Left lung (tissue), 10 donors: Measurements from ENCODE around the gene MARCHF7. TPM values are rescaled to one million over a fixed set of nuclear protein-coding genes. Genes with fewer than 3 reads are reported as not detected.
A peak's percentile ranks its signal among the peaks of the same experiment; 100 is the strongest.

Experiments
- ATAC-seq: fragments of 200-7000 bp; cut with Tn5 transposase; one replicate; pipeline ENCODE4 v1.9.1; 2020; ENCODE audit warnings: moderate library complexity
- DNase-seq, 4 donors: peaks; one replicate each; pipeline ENCODE4 v3.0.0-alpha.2; 2013 to 2020
- H3K27ac ChIP-seq, 2 donors: fragments of 200-600 bp; sonication (generic) in 1 of 2; one replicate each; pipeline versions ENCODE4 v1.5.0 to v1.8.0; 2020 to 2021
- H3K27me3 ChIP-seq, 2 donors: fragments of 200-600 bp; sonication (generic) in 1 of 2; one replicate each; pipeline versions ENCODE4 v1.5.0 to v1.8.0; 2020 to 2021
- H3K36me3 ChIP-seq, 2 donors: fragments of 200-600 bp; sonication (generic) in 1 of 2; one replicate each; pipeline versions ENCODE4 v1.5.0 to v1.8.0; 2020 to 2021
- H3K4me1 ChIP-seq, 2 donors: fragments of 200-600 bp; one replicate each; pipeline ENCODE4 v1.8.0; 2021
- H3K4me3 ChIP-seq, 2 donors: fragments of 200-600 bp; sonication (generic) in 1 of 2; one replicate each; pipeline versions ENCODE4 v1.5.0 to v1.8.0; 2020 to 2021; ENCODE audit warnings: mild to moderate bottlenecking in 1 of 2
- H3K9me3 ChIP-seq, 2 donors: fragments of 200-600 bp; sonication (generic) in 1 of 2; one replicate each; pipeline versions ENCODE4 v1.5.0 to v1.8.0; 2020 to 2021
- intact Hi-C, 2 donors: fragments of 100-400 bp; cut with DNase I; formaldehyde crosslinking; loops; one replicate each; pipeline versions ENCODE4 v1.11.2 to v1.14.2; 2022
- polyA plus RNA-seq, 6 donors: library from polyadenylated mRNA; unstranded; fragments of 120-200 nt; gene quantifications; one replicate each; pipeline ENCODE4 v1.2.1, GENCODE V29; 2013; ENCODE audit not compliant: insufficient read length in 6 of 6
- total RNA-seq, 2 donors: library from RNA; stranded (reverse); fragmentation: NEBNext Ultra II Directional; extraction: Animal tissue kit (Norgen Biotek cat#: 25700); gene quantifications; one replicate each; pipeline ENCODE4 v1.2.1, GENCODE V29; 2021
- TF ChIP-seq, protein P1 (sequence below), 2 donors: fragments of 200-600 bp; sonication (generic) in 1 of 2; IDR thresholded peaks; one replicate each; pipeline versions ENCODE4 v1.5.0 to v1.8.0; 2021; ENCODE audit warnings: antibody characterized with exemption in 2 of 2
- donor health status: DM: no; HTN: yes; CAD: no.
- donor health status: DM: no; HTN: no; CAD: no.

Gene MARCHF7
- total and polyA plus RNA-seq, 8 donors: 64.1 to 202 (median 162) TPM

GRCh38 chr2:159703491-159703890 is 8.8 kb upstream of the MARCHF7 start:
- TF ChIP-seq, protein P1, sequence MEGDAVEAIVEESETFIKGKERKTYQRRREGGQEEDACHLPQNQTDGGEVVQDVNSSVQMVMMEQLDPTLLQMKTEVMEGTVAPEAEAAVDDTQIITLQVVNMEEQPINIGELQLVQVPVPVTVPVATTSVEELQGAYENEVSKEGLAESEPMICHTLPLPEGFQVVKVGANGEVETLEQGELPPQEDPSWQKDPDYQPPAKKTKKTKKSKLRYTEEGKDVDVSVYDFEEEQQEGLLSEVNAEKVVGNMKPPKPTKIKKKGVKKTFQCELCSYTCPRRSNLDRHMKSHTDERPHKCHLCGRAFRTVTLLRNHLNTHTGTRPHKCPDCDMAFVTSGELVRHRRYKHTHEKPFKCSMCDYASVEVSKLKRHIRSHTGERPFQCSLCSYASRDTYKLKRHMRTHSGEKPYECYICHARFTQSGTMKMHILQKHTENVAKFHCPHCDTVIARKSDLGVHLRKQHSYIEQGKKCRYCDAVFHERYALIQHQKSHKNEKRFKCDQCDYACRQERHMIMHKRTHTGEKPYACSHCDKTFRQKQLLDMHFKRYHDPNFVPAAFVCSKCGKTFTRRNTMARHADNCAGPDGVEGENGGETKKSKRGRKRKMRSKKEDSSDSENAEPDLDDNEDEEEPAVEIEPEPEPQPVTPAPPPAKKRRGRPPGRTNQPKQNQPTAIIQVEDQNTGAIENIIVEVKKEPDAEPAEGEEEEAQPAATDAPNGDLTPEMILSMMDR (IDR thresholded peaks at IDR 0.05): no peak
- Histone ChIP-seq H3K27ac (no peak overlapping the region), H3K9me3 (no peaks in the 10 kb centered on the region), H3K4me3 (no peak overlapping the region), H3K27me3 (no peaks in the 10 kb centered on the region), H3K4me1 (no peaks in the 10 kb centered on the region), H3K36me3 (peaks cover 0 to 6% of the 10 kb centered on the region in 2 donors)
- intact Hi-C loops: no loop called here
- ATAC-seq (no peak), DNase-seq (no peak)

DNA sequence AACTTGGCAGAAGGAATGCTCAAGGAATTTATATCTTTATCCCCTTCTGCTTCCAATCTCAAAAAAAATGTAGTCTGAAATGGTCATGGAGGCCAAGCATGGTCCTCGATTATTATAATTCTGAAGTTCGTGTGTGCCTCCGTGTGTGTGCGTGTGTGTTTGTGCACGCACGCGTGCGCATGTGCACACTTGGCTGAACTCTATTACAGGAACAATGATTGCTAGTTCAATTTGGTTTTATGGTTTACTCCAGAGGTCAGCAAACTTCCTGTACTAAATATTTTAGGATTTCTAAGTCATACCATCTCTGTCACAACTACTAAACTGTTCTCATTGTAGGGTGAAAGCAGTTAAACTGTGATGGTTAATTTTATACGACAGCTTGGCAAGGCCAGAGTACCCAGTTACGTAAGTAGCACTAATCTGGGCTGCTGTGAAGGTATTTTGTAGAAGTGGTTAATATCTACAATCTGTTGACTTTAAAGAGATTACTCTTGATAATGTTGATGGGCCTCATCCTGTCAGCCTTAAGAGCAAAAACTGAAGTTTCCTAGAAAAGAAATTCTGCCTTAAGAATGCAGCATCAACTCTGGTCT is 5.8 kb upstream of the MARCHF7 start:
- TF ChIP-seq, protein P1 (IDR thresholded peaks at IDR 0.05): no peak
- Histone ChIP-seq H3K27me3 (no peaks in the 10 kb centered on the region), H3K27ac (no peak overlapping the region), H3K9me3 (no peaks in the 10 kb centered on the region), H3K4me1 (peaks cover 0 to 11% of the 10 kb centered on the region in 2 donors), H3K4me3 (no peak overlapping the region), H3K36me3 (no peaks in the 10 kb centered on the region)
- DNase-seq (no peak), ATAC-seq (no peak)
- intact Hi-C loops: no loop called here

DNA sequence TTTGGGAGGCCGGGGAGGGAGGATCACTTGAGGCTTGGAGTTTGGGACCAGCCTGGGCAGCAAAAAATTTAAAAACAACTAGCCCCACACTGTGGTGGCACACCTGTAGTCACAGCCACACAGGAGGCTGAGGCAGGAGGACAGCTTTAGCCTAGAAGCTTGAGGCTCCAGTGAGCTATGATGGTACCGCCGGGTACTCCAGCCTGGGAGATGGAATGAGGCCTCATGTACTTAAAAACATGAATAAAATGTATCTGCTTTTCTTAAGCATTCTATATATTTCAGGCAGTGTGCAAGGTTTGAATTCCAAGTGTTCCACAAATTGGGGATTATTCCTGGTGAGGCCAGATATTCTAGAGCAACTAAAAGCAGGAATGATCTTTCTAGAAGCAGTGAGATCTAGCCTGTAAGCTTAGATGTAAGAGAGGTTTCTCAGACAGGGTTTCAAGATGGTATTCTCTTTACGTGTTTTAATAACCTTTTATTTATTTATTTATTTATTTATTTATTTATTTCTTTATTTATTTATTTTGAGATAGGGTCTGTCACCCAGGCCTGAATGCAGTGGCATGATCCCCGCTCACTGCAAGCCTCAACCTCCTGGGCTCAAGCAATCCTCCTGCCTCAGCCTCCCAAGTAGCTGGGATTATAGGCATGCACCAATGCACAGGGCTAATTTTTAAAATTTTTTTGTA is 4.1 kb upstream of the MARCHF7 start:
- Histone ChIP-seq H3K27ac (no peak overlapping the region), H3K4me3 (no peak overlapping the region), H3K9me3 (no peaks in the 10 kb centered on the region), H3K36me3 (no peaks in the 10 kb centered on the region), H3K4me1 (peaks cover 0 to 14% of the 10 kb centered on the region in 2 donors), H3K27me3 (no peaks in the 10 kb centered on the region)
- TF ChIP-seq, protein P1 (IDR thresholded peaks at IDR 0.05): no peak
- intact Hi-C loops: no loop called here
- DNase-seq (no peak), ATAC-seq (no peak)

GRCh38 chr2:159710601-159711180 is 1.6 kb upstream of the MARCHF7 start:
- H3K4me3 ChIP-seq: peak overlapping the region in 1 of 2 donors; percentile 80
- no peaks in the 10 kb centered on the region for H3K9me3 ChIP-seq
- TF ChIP-seq, protein P1 (IDR thresholded peaks at IDR 0.05): no peak
- H3K4me1 ChIP-seq: peaks cover 7 to 36% of the 10 kb centered on the region in 2 donors
- H3K27me3 ChIP-seq: no peaks in the 10 kb centered on the region
- ATAC-seq: no peak
- DNase-seq: no peak
- peak overlapping the region in 1 of 2 donors; percentile 99 for H3K27ac ChIP-seq
- peaks cover 0 to 10% of the 10 kb centered on the region in 2 donors for H3K36me3 ChIP-seq
- intact Hi-C loops: no loop called here

- peak overlapping the region; percentile 80 to 89 for H3K4me3 ChIP-seq
- H3K9me3 ChIP-seq: no peaks in the 10 kb centered on the region
- H3K4me1 ChIP-seq: peaks cover 7 to 46% of the 10 kb centered on the region in 2 donors
- H3K27ac ChIP-seq: peak overlapping the region; percentile 99 to 100
- TF ChIP-seq, protein P1 (IDR thresholded peaks at IDR 0.05): no peak
- no peaks in the 10 kb centered on the region for H3K27me3 ChIP-seq
- intact Hi-C loops: no loop called here
- DNase-seq (no peak), ATAC-seq (no peak)
- H3K36me3 ChIP-seq: peaks cover 0 to 20% of the 10 kb centered on the region in 2 donors
Observed at GRCh38 chr2:159711562-159712142, 654 bp upstream of the MARCHF7 start.
